ENCODE measurements around the gene ARL5C. TPM values are rescaled to one million over a fixed set of nuclear protein-coding genes. Genes with fewer than 3 reads are reported as not detected.

ARL5C gene
- total and polyA plus RNA-seq, 2 experiments from 2014 or later: not detected

GRCh38 chr17:39141294-39141693 lies 24.7 kb downstream of the ARL5C start:
- DNase-seq (ENCODE audit: low spot score): no peak
- no peak overlapping the region for H2AFZ ChIP-seq
- H3K4me3 ChIP-seq: no peak overlapping the region
- peaks cover 11% of the 10 kb centered on the region for H3K4me1 ChIP-seq (ENCODE audit: insufficient read depth)
- H3K9me3 ChIP-seq (ENCODE audit: low read depth): no peaks in the 10 kb centered on the region
- no peaks in the 10 kb centered on the region for H3K27me3 ChIP-seq
- no peak overlapping the region for H3K4me2 ChIP-seq
- H3K9me2 ChIP-seq (replicated peaks; ENCODE audit: insufficient read depth): no peaks in the 10 kb centered on the region
- no peaks in the 10 kb centered on the region for H3K79me2 ChIP-seq
- no peak overlapping the region for H3K27ac ChIP-seq
- TF ChIP-seq CTCF (IDR thresholded peaks at IDR 0.05; ENCODE audit: poor library complexity) (no peak), EZH2 (IDR thresholded peaks at IDR 0.05; ENCODE audit: borderline replicate concordance) (no peak), EZH2phosphoT487 (IDR thresholded peaks at IDR 0.05; ENCODE audit: low read depth, severe bottlenecking, unreplicated experiment) (no peak)
- 93% methylated on average over 5 of the region's 5 CpGs for WGBS (ENCODE audit: low lambda C conversion rate, missing lambda C conversion rate)
- H3K36me3 ChIP-seq (replicated peaks; ENCODE audit: insufficient read depth, low read depth): no peaks in the 10 kb centered on the region
- no peaks in the 10 kb centered on the region for H4K20me1 ChIP-seq (ENCODE audit: insufficient read depth, poor library complexity, severe bottlenecking)

- DNase-seq (ENCODE audit: low spot score): no peak
- H3K79me2 ChIP-seq: no peaks in the 10 kb centered on the region
- H3K9me3 ChIP-seq (ENCODE audit: low read depth): no peaks in the 10 kb centered on the region
- peaks cover 11% of the 10 kb centered on the region for H3K4me1 ChIP-seq (ENCODE audit: insufficient read depth)
- H4K20me1 ChIP-seq (ENCODE audit: insufficient read depth, poor library complexity, severe bottlenecking): no peaks in the 10 kb centered on the region
- H3K4me2 ChIP-seq: no peak overlapping the region
- no peaks in the 10 kb centered on the region for H3K9me2 ChIP-seq (replicated peaks; ENCODE audit: insufficient read depth)
- no peak overlapping the region for H3K4me3 ChIP-seq
- TF ChIP-seq CTCF (IDR thresholded peaks at IDR 0.05; ENCODE audit: poor library complexity) (no peak), EZH2 (IDR thresholded peaks at IDR 0.05; ENCODE audit: borderline replicate concordance) (no peak), EZH2phosphoT487 (IDR thresholded peaks at IDR 0.05; ENCODE audit: low read depth, severe bottlenecking, unreplicated experiment) (no peak)
- no peaks in the 10 kb centered on the region for H3K36me3 ChIP-seq (replicated peaks; ENCODE audit: insufficient read depth, low read depth)
- H3K27ac ChIP-seq: no peak overlapping the region
- 96% methylated on average over 9 of the region's 9 CpGs for WGBS (ENCODE audit: low lambda C conversion rate, missing lambda C conversion rate)
- no peaks in the 10 kb centered on the region for H3K27me3 ChIP-seq
- no peak overlapping the region for H2AFZ ChIP-seq
Measured at GRCh38 chr17:39139561-39139960, 26.4 kb downstream of the ARL5C start.

GRCh38 chr17:39139161-39139511 lies 26.8 kb downstream of the ARL5C start:
- 71% methylated on average over 2 of the region's 2 CpGs for WGBS (ENCODE audit: low lambda C conversion rate, missing lambda C conversion rate)
- Histone ChIP-seq H3K27me3 (no peaks in the 10 kb centered on the region), H3K27ac (no peak overlapping the region), H3K4me3 (no peak overlapping the region), H3K4me2 (no peak overlapping the region), H3K79me2 (no peaks in the 10 kb centered on the region), H3K36me3 (replicated peaks; ENCODE audit: insufficient read depth, low read depth) (no peaks in the 10 kb centered on the region), H2AFZ (no peak overlapping the region), H3K4me1 (ENCODE audit: insufficient read depth) (peaks cover 9% of the 10 kb centered on the region), H3K9me3 (ENCODE audit: low read depth) (no peaks in the 10 kb centered on the region), H4K20me1 (ENCODE audit: insufficient read depth, poor library complexity, severe bottlenecking) (no peaks in the 10 kb centered on the region), H3K9me2 (replicated peaks; ENCODE audit: insufficient read depth) (no peaks in the 10 kb centered on the region)
- no peak for DNase-seq (ENCODE audit: low spot score)
- TF ChIP-seq EZH2 (IDR thresholded peaks at IDR 0.05; ENCODE audit: borderline replicate concordance): no peak
- no peak for TF ChIP-seq EZH2phosphoT487 (IDR thresholded peaks at IDR 0.05; ENCODE audit: low read depth, severe bottlenecking, unreplicated experiment)
- TF ChIP-seq CTCF (IDR thresholded peaks at IDR 0.05; ENCODE audit: poor library complexity): no peak
